ENCODE results near the gene TSPAN9.

The TSPAN9 gene

DNA sequence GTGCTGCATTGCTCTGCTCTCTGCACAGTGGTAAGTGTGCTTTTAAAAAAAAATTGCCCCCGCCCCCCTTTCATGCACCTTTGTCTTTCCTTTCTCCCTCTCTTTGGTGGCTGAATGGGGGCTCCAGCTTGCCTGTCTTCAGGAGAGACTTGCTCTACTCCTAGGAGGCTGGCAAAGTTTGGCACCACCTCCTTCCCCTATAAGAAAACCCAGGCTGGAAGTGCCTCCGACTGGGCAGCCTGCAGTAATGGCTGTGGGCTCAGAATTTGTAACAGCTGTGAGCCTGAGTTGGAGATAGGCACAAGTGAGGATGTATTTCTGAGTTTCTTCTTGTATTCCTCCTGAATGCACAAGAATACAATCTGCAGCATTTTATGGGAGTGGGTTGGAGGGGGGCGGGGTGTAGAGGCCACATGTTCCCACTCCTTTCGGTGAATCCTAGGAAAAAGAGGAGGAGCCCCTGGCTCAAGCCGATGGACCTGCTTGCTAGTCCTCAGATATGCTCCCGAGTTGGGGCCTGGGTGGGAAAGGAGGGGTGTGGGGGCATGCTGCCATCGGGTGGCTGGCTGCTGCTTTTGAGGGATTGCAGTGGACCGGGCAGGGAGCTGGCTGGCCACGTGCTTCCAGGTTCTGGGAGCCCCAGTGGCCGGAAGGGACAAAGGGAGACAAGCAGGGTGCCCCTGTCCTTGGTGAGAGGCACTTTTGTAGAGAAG lies 124.3 kb downstream of the TSPAN9 start:
- no peak for DNase-seq
- Mint-ChIP-seq H3K9me3 (no peaks in the 10 kb centered on the region), H3K36me3 (ENCODE audit: low read depth) (peaks cover 5% of the 10 kb centered on the region), H3K27ac (no peak overlapping the region), H3K27me3 (ENCODE audit: low read depth, poor library complexity) (peaks cover 34% of the 10 kb centered on the region), H3K4me1 (peaks cover 74% of the 10 kb centered on the region), H3K4me3 (peak overlapping the region; percentile 93)
- TF ChIP-seq, protein P1, sequence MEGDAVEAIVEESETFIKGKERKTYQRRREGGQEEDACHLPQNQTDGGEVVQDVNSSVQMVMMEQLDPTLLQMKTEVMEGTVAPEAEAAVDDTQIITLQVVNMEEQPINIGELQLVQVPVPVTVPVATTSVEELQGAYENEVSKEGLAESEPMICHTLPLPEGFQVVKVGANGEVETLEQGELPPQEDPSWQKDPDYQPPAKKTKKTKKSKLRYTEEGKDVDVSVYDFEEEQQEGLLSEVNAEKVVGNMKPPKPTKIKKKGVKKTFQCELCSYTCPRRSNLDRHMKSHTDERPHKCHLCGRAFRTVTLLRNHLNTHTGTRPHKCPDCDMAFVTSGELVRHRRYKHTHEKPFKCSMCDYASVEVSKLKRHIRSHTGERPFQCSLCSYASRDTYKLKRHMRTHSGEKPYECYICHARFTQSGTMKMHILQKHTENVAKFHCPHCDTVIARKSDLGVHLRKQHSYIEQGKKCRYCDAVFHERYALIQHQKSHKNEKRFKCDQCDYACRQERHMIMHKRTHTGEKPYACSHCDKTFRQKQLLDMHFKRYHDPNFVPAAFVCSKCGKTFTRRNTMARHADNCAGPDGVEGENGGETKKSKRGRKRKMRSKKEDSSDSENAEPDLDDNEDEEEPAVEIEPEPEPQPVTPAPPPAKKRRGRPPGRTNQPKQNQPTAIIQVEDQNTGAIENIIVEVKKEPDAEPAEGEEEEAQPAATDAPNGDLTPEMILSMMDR (IDR thresholded peaks at IDR 0.05), result no peak

- no peak for DNase-seq
- Mint-ChIP-seq H3K4me3 (peak overlapping the region; percentile 93), H3K9me3 (no peaks in the 10 kb centered on the region), H3K27ac (no peak overlapping the region), H3K27me3 (ENCODE audit: low read depth, poor library complexity) (peaks cover 28% of the 10 kb centered on the region), H3K4me1 (peaks cover 77% of the 10 kb centered on the region), H3K36me3 (ENCODE audit: low read depth) (peaks cover 5% of the 10 kb centered on the region)
- TF ChIP-seq, protein P1 (IDR thresholded peaks at IDR 0.05), result no peak
Measured at GRCh38 chr12:3202096-3202495, 124.9 kb downstream of the TSPAN9 start.

DNA sequence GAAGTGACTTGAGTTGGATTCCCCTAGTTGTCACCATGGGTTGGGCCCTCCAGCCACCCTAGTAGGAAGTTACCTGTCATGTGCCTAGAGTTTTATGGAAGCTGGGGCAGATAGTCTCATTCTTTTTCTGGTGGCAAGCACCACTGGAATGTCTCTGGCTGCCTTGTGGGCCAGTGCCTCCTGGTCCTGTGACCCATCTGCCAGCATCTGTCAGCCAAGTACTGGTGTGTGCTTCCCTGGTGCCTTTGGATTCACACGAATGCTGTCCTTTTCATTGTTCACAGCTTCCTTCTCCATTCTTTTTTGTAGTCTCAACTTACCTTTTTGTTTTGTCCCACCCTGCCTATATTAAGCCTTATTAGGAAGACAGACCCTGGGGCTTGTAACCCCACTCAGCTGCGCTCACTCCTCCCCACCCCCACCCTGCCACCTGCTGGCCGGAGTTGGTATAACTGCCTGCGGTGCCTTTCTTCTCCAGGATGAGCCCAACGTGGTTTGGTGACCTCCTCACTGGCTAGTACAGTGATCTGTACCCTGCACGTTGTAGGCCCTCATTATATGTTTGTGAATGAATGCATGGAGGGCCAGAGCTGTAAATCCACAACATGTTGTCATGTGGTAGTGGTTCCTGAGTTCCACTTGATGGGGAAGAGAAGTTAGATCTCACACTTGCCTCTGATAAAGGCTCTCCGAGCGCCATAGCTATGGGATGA lies 125.7 kb downstream of the TSPAN9 start:
- Mint-ChIP-seq H3K27ac (no peak overlapping the region), H3K36me3 (ENCODE audit: low read depth) (peaks cover 5% of the 10 kb centered on the region), H3K4me1 (peaks cover 83% of the 10 kb centered on the region), H3K27me3 (ENCODE audit: low read depth, poor library complexity) (peaks cover 28% of the 10 kb centered on the region), H3K4me3 (peak overlapping the region; percentile 39), H3K9me3 (no peaks in the 10 kb centered on the region)
- TF ChIP-seq, protein P1 (IDR thresholded peaks at IDR 0.05), result peak; percentile 96
- DNase-seq, result peak; percentile 87

DNA sequence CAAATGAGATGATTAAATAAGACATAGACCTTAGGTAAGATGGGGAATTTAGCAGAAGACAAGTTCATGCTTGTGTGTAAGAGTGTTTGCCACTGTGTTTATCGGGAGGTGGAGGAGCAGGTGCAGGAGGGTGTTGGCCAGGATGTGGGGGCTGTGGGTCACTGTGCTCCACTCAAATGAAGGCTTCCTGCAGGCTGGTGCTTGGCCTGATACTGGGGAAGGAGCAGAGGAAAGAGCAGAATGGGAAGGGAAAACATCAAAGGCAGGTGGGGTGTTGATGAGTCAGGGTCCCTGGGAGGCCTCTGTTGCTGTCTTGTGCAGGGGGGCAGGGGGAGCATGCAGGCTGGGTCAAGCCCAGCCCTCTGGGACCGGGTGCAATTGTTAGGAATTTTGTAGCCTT lies 126.5 kb downstream of the TSPAN9 start:
- Mint-ChIP-seq H3K4me3 (no peak overlapping the region), H3K36me3 (ENCODE audit: low read depth) (peaks cover 5% of the 10 kb centered on the region), H3K27ac (no peak overlapping the region), H3K27me3 (ENCODE audit: low read depth, poor library complexity) (peaks cover 27% of the 10 kb centered on the region), H3K4me1 (peaks cover 86% of the 10 kb centered on the region), H3K9me3 (no peaks in the 10 kb centered on the region)
- TF ChIP-seq, protein P1 (IDR thresholded peaks at IDR 0.05), result no peak
- DNase-seq, result no peak

DNA sequence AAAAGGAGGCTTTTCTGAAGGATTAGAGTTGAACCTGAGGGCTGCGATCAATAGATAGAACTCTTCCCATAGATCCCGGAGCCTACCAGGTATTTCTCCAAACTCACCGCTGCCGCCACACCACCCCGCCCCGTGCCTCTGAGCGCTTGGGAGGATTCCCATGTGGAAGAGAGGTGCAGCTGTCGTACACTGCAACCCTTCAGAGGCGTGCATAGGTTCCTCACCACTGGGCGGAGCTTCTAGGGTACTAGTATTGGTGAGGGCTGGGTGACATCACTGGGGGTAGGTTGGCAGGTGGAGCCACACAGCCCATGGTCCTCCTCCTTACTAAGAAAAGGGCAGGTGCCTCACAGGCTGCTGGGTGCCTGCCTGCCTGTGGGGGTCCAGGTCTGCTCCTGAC lies 127.0 kb downstream of the TSPAN9 start:
- peaks cover 82% of the 10 kb centered on the region for H3K4me1 Mint-ChIP-seq
- TF ChIP-seq, protein P1 (IDR thresholded peaks at IDR 0.05), result no peak
- H3K4me3 Mint-ChIP-seq, result no peak overlapping the region
- H3K27ac Mint-ChIP-seq, result no peak overlapping the region
- peaks cover under 1% of the 10 kb centered on the region for H3K36me3 Mint-ChIP-seq (ENCODE audit: low read depth)
- H3K27me3 Mint-ChIP-seq (ENCODE audit: low read depth, poor library complexity), result peaks cover 23% of the 10 kb centered on the region
- no peak for DNase-seq
- no peaks in the 10 kb centered on the region for H3K9me3 Mint-ChIP-seq
